Activated CD4-positive, alpha-beta T cell treated with anti-CD3 and anti-CD28 coated beads, Interleukin-2, Interleukin-6, amounts not matched to agents 100 ng/mL and 50 ng/mL, durations not matched to agents 16 hours and 8 hours (primary cell): ENCODE results near the gene PES1.
"Not testable (repeated sequence)": the region's sequence is repeated elsewhere in the genome, so short reads cannot be mapped to it uniquely, and the experiment has no call there.

ENCODE experiments used
- DNase-seq: peaks from one replicate; pipeline ENCODE4 v3.0.0-alpha.2; 2020

The PES1 gene

DNA sequence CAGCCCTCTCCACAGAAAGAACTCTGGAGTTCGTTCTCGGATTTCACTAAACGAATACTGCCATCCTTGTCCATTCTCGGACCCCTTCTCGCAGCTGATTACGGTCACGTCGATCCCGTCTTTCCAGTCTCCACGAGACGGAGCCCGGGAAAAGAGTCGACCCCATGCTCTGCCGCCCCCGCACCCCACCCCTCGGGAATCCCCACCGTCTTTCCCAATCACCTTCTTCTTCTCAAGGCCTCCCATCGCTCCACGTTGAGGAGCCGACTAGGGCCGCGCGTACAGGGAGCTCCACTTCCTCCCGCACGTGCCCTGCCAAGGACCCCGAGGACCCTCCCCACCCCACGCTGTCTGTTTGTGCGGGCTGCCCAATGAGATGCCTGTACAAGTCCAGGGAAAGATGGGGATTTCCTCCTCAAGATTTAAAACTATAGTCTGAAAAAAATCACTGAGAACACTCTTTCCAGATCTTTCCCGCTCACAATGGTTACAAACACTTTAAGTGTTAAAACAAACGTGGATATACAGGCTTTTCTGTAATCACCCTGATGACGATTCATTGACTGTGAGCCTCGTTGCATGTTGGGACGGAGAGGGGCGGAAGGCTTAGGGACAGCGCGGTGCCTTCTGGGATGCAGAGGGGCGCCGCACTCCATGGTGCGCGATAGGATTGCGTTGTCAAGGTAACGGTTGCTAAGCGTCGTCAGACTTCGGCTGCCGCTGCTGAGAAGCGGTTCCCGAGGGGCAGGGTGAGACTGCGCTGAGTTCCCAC lies at the start of gene PES1:
PES1 (minus strand) TSS at position 323 of the 772 bp plus-strand sequence; CDS start at position 246, 77 bp downstream.
- DNase-seq = peak; percentile 96

DNA sequence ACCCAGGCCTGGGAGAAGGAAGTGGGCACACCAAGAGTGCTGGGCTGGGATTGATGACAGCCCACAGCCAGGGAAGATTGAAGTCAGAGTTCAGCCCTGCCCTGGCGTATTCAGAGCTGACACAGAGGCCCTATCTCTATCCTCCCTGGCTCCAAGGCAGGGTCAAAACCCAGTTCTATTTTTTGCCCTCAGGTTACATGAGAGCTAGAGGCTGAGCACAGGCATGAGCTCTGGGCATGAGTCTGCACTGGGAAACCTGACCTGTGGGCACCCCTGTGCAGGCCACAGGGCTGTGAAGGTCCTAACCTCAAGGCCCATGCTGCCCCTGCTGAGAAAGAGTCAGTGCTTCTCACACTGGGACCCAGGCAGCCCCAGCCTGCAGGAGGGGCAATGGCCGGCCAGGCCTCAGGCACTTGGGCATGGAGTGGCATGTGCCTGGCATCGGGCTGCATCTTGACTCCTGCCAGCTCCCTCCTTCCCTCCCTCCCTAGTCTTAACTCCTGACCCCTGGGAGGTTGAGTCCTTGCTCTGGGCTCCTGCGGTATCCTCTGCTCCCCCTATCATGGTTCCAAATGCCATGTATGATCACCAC lies 49.2 kb upstream of the PES1 start:
- DNase-seq = no peak

DNA sequence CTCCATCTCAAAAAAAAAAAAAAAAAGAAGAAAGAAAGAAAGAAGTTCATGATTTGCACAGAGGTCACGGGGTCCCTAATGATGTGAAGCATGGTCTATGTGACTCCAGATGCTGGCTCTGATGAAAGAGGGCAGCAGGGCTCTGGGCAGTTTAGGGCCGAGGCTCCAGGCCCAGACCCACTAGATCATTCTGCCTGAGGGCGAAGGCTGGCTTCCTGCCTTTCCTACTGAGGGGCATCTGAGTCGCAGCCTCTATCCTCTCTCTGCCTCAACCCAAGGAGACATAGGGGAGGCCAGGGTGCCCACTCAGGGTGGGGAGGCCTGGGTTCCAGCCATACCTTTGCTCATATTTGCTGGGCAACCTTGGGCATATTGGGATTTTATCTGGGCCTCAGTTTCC lies 48.7 kb upstream of the PES1 start:
- DNase-seq = no peak

DNA sequence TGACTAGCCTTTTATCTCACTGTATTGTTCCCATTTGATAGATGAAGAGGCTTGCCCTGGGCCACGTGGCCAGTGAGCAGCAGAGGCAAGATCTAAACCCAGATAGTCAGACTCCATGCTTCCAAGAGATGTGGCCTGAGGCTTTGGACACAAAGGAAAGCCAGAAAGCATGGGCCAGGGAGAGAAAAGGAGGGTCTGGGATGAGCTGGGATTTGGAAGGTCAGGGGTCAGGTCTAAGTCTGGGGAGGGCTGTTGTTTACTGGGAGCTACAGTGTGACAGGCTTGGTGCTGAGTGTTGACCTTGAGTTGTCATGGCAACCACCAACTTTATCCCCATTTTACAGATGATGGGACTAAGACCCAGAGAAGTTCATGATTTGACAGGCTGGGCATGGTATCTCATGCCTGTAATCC lies 46.0 kb upstream of the PES1 start:
- DNase-seq = no peak

DNA sequence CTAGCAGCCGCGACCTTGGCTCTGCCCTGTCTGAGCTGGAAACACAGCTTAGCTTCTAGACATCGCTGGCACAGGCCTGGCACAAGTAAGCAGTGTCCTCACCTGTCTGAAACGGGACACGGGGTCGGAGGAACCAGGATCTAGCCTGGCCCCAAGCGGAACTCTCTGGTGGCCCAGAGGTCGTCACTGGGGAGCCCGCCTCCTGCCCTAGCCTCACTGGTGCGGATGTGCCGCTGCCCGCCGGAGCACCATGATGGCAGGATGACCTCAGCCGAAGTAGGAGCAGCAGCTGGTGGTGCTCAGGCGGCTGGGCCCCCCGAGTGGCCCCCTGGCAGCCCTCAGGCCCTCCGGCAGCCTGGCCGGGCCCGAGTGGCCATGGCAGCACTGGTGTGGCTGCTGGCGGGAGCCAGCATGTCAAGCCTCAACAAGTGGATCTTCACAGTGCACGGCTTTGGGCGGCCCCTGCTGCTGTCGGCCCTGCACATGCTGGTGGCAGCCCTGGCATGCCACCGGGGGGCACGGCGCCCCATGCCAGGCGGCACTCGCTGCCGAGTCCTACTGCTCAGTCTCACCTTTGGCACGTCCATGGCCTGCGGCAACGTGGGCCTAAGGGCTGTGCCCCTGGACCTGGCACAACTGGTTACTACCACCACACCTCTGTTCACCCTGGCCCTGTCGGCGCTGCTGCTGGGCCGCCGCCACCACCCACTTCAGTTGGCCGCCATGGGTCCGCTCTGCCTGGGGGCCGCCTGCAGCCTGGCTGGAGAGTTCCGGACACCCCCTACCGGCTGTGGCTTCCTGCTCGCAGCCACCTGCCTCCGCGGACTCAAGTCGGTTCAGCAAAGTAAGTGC lies 44.7 kb upstream of the PES1 start:
- no peak for DNase-seq

DNA sequence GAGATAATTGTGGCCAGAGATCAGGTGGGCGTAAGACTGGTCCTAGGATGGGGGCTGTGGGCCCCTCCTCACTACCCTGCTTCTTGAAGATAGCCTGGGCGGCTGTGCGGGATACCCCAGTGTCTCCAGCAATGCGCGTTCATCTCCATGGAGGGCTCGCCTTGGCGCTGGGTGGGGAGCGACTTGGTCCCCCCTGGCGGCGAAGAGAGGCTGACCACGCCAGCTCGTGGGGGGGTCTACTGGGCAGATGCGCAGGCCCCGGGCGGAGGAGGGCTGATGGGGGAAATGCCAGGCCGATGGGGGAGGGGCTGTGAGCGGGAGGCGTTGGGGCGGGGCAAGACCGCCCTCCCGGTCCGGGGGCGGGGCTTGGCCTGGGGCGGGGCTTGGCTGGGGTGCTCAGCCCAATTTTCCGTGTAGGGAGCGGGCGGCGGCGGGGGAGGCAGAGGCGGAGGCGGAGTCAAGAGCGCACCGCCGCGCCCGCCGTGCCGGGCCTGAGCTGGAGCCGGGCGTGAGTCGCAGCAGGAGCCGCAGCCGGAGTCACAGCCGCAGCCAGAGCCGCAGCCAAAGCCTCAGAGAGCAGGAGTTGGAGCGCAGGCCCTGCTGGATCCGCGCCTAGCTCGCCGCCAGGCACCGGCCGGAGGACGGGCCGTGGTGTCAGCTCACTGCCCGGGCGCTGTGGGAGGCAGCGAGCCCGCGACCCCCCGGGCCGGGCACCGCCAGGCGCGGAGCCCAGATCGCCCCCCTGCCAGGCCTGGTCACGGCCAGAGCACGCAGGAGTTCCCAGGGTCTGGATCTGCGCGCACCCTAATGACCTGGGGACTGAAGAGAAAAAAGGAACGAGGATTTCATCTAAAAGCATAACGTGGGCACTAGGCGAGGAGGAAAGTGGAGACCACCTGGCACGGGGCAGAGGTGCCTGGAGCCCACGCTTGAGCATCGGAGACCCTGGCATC lies 43.8 kb upstream of the PES1 start, which contains the start of gene SLC35E4:
SLC35E4 (plus strand) TSS at position 509 of the 953 bp plus-strand sequence. CDS start 670 bp downstream, outside the sequence.
- peak; percentile 98 for DNase-seq

DNA sequence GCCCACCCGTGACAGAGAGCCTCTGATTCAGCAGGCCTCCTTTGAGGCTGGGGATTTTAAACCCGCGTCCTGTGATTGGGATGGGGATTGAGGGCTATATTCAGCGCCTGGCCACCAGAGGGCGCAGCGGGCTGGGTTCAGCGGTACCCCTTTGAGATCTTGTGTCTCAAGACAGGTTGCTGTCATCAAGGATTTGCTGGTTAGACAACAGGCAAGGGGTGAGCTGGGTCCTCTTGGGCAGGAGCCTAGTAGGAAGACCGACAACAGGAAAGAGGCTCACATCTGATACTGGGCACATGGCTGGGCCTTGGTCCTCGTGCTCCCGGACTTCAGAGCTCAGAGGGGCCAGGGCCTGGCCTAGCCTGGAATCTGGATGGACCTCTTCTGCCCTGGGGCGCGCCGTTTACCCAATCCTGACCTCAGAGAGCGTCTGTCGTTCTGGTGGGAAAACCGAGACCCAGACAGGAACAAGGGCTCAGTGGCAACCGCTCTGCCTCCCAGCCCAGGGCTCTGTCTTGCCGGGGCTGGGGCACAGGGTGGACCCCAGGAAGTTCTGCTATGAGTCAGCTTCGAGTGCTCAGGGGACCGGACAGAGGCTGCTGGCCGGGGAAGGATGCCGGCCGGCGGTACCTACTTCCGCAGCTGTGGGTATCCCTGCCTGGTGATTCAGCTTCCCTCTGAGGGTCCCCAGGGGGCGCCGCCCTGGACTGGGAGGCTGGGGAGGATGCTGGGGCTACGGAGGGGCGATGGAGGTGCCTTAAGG lies 42.9 kb upstream of the PES1 start:
- peak; percentile 95 for DNase-seq

DNA sequence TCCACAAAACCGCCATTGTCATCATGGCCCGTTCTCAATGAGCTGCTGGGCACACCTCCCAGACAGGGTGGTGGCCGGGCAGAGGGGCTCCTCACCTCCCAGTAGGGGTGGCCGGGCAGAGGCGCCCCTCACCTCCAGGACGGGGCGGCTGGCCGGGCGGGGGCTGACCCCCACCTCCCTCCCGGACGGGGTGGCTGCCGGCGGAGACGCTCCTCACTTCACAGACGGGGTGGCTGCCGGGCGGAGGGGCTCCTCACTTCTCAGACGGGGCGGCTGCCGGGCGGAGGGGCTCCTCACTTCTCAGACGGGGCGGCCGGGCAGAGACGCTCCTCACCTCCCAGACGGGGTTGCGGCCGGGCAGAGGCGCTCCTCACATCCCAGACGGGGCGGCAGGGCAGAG lies 39.8 kb upstream of the PES1 start:
- not testable (repeated sequence) for DNase-seq

DNA sequence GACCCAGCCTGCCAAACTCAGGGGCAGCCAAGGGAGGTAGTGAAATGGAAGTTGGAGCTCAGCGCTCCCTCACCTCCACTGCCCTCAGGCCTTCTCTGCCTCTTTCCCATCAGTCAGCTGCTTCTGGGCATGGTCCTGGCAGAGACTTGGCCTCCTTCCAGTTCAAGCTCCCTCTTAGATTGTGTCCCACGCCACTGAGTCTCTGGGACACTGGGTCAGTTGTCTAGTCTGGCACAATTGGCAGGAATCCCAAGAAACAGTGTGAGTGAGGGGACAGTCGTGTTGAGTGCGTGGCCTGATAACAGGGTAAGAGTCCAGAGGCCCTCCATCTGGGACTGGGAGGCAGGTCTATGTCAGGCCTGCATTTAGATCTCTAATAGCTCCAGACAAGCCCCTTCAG lies 36.8 kb upstream of the PES1 start:
- no peak for DNase-seq

DNA sequence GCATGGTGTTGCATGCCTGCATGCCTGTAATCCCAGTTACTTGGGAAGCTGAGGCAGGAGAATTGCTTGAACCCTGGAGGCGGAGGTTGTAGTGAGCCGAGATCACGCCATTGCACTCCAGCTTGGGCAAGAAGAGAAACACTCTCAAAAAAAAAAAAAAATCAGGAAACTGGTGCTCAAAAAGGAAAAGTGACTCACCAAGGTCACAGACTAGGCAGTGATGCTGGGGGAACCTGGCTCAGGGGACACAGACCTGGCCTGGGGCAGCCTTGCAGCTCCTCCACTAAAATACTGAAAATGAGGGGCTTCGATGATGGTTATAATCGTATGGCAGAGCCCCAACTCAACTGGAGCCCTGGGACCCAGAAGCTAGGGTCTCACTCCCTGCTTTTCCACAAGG lies 35.8 kb upstream of the PES1 start:
- DNase-seq = no peak

DNA sequence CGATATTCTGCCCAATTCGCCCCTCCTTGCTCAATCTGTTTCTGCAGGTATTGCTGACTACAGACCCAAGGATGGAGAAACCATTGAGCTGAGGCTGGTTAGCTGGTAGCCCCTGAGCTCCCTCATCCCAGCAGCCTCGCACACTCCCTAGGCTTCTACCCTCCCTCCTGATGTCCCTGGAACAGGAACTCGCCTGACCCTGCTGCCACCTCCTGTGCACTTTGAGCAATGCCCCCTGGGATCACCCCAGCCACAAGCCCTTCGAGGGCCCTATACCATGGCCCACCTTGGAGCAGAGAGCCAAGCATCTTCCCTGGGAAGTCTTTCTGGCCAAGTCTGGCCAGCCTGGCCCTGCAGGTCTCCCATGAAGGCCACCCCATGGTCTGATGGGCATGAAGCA lies 34.7 kb upstream of the PES1 start:
- no peak for DNase-seq

DNA sequence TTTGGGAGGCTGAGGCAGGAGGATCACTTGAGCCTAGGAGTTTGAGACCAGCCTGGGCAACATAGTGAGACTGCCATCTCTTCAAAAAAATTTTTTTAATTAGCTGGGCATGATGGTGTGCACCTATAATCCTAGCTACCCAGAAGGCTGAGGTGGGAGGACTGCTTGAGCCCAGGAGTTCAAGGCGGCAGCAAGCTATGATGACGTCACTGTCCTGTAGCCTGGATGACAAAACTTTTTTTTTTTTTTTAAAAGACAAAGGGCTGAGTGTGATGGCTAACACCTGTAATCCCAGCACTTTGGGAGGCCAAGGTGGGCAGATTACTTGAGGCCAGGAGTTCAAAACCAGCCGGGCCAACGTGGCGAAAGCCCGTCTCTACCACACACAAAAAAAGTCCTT lies 28.2 kb upstream of the PES1 start:
- DNase-seq = not testable (repeated sequence)

DNA sequence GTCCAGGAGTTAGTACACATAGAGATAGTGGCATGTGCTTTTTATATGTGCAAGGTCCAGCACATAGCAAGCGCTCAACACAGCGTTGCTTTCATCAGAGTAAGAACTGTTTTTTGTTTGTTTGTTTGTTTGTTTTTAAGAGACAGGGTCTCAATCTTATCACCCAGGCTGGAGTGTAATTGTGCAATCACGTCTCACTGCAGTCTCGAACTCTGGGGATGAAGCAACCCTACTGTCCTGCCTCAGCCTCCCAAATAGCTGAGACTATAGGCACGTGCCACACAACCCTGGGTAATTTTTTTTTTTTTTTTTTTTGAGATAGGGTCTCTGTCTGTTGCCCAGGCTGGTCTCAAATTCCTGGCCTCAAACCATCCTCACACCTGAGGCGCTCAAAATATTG lies 26.1 kb upstream of the PES1 start:
- no peak for DNase-seq

DNA sequence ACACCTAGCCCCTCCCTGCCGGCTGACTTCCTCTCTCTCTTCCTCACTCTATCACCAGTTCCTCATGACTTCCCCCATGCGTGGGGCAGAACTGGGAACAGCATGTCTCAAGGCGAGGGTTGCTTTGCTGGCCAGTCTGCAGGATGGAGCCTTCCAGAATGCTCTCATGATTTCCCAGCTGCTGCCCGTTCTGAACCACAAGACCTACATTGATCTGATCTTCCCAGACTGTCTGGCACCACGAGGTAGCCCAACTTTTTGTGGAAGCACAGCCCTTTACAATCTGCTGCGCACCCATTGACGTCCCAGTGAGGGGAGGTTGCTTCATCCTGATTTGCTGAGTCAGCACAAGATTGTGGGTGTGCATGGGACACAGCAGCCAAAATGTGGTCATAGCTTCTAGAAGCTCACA lies 23.8 kb upstream of the PES1 start:
- DNase-seq = no peak

DNA sequence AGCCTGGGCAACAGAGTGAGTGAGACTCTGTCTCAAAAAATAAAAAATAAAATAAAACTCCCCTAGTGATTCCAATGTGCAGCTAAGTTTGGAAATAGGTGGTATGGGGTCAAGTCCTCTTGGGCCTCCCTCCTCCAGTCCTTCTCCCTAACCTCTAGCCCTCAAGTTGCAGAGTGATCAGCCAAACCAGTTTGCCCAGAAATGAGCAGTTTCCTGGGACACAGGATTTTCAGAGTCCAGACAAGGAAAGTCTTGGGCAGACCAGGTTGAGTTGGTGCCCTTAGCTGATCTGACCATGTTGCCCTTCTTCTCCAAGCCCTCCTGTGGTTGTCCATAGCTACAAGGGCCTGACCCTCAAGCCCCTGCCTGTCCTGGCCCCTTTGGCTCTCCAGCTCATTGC lies 23.2 kb upstream of the PES1 start:
- DNase-seq = no peak

DNA sequence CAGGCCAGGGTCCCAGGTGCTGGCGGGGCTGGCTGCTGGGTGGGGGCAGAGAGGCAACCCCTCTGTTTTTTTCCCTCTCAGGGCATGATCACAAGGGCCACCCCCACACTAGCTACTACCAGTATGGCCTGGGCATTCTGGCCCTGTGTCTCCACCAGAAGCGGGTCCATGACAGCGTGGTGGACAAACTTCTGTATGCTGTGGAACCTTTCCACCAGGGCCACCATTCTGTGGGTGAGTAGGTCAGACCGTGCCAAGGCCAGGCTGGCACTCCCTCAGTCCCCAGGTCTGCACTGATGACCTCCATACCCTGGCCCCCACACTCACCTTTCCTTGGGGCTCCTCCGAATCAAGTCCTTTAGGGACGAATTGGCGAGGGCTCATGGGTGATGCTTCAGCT lies 22.6 kb upstream of the PES1 start:
- no peak for DNase-seq

DNA sequence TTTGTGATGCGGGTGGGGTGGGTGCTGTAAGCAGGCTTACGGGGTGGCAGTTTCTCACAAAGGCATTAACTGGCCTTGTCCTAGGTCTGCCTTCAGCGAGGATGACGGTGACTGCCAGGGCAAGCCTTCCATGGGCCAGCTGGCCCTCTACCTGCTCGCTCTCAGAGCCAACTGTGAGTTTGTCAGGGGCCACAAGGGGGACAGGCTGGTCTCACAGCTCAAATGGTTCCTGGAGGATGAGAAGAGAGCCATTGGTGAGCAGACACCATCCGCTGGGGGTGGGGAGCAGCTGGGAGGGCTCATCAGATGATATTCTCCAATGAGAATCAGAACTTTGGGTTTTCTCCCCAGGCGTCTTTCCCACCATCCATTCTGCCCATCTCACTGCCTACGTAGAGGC lies 21.1 kb upstream of the PES1 start:
- no peak for DNase-seq

DNA sequence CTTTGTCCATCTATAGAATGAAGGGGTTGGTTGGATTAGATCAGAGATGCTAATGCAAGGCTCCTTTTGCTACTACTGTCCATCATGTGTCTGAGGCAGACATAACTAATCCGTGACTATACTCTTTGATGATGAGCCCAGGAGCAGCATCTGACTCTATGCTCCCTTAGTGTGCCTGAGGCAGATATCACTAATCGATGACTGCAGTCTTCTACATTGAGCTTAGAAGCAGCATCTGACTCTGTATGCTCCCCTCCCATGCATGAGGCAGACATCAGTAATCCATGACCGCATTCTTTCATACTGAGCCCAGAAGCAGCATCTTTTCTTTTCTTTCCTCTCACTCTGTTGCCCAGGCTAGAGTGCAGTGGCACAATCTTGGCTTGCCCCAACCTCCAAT lies 19.5 kb upstream of the PES1 start:
- DNase-seq = no peak

DNA sequence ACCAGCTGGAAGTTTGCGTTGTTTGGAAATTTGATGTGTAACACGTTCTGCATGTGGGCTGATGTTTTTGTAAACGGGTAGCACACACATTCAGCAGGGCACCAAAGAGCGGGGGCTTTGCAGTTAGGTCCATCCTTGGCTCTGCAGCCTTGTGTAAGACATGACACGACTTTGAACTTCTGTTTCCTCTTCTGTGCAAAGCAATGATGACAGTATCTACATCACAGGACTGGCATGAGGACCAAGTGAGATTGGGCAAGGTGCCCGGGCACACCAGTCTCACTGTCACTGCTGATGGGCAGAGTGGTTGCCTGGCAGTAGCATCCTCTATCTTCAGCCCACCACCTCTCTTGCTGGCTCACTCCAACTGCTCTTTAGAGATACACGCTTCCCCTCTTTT lies 18.6 kb upstream of the PES1 start:
- no peak for DNase-seq

DNA sequence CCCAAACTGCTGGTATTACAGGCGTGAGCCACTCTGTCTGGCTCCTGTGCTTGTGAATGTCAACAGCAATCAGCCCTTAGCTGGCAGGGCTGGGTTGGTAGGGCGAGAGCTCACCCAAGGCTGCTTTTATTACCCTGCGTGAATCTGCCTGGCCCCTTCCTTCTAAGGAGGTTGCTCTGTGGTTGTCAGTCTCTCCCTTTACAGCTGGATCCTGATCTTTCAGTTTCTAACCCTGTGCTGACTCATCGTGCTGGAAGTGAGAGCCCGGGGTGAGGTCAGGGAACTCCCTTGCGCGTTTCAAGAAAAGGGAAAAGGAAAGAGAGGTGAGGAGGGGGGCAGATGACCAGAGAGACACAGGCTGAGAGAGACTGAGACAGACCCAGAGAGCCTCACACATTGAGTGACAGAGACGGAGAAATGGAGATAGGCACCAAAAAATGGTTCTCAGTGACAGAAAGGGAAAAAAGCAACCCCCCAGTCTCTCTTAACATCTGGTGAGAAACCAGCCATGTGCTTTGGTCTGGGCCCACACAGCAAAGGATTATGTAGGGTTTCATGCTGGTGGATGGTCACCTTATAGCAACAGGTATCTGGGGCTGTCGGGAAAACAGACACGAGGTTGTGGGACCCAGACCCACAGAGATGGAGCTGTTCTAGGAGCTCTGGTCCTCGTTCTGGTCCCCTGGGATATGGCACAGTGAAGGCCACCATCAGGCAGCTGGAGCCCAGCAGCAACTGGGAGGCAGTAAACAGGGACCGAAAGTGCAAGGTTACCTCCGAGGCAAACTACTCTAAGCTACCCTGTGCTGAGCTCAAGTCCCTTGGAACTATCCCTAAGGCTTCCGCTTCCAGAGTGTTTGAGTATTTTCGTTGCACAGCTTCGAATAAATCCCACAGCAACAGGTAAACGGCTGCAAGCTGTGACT lies 17.8 kb upstream of the PES1 start:
- peak; percentile 78 for DNase-seq

DNA sequence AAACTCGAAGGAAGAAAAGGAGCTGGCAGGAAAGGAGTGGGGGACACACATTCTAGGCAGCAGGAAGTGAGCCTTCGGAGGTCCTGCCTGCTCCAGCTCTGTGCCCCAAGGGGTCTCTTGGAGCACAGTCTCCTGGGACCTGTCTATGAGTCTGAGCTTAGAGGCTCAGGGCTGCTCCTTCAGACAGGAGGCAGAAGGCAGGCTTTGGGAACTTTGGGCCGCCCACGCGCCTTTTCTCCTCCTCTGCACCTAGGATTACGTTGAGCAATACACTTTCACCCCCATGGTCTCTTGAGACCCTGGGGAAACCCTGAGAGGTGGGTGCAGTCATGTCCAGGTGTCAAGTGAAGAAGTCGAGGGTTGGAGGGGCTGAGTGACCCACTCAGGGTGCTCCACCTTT lies 16.2 kb upstream of the PES1 start:
- no peak for DNase-seq
